A673 (cell line): ENCODE data around the gene ADAMTSL3. TPM values are rescaled to one million over a fixed set of nuclear protein-coding genes. Genes with fewer than 3 reads are reported as not detected.

Experiments
- BruUV-seq: library from RNA; stranded (reverse); fragments of 400-500 nt; replicated peaks from 2 replicates; lab custom pipeline; 2021; lab: Mats Ljungman, UMichigan
- CTCF ChIA-PET: fragments of 300-600 bp; sonication (Branson Sonifier 250); formaldehyde crosslinking; loops from one replicate; lab custom pipeline; 2022; ENCODE audit warnings: antibody characterized with exemption; lab: Charles Lee
- POLR2A ChIA-PET: fragments of 300-600 bp; sonication (Branson Sonifier 250); formaldehyde crosslinking; loops from one replicate; lab custom pipeline; 2022; ENCODE audit warnings: antibody characterized with exemption; ENCODE audit not compliant: low non-redundant PET; lab: Charles Lee
- DNase-seq: peaks from one replicate; pipeline ENCODE4 v3.0.0-alpha.2; 2015; ENCODE audit warnings: low spot score
- H3K27ac ChIP-seq: fragments of 200-600 bp; sonication (generic); 2 replicates; pipeline ENCODE4 v1.5.1; 2016; ENCODE audit warnings: mixed run types, low read depth, mild to moderate bottlenecking, mixed read lengths, antibody characterized with exemption, low read length; ENCODE audit not compliant: poor library complexity, severe bottlenecking
- H3K27me3 ChIP-seq: fragments of 200-600 bp; sonication (generic); replicated peaks from 2 replicates; pipeline ENCODE4 v1.6.1; 2017; ENCODE audit warnings: mixed run types, low read depth, mild to moderate bottlenecking, mixed read lengths, antibody characterized with exemption, low read length; ENCODE audit not compliant: insufficient read depth, poor library complexity
- H3K36me3 ChIP-seq: fragments of 200-600 bp; sonication (generic); 2 replicates; pipeline ENCODE4 v1.6.1; 2016; ENCODE audit warnings: mixed run types, mild to moderate bottlenecking, mixed read lengths, antibody characterized with exemption, low read length; ENCODE audit not compliant: insufficient read depth, poor library complexity, severe bottlenecking
- H3K4me1 ChIP-seq: fragments of 200-600 bp; sonication (generic); 2 replicates; pipeline ENCODE4 v1.6.1; 2017; ENCODE audit warnings: mixed run types, mild to moderate bottlenecking, mixed read lengths, antibody characterized with exemption, low read length; ENCODE audit not compliant: insufficient read depth, poor library complexity, severe bottlenecking
- H3K4me3 ChIP-seq: fragments of 200-600 bp; sonication (generic); 2 replicates; pipeline ENCODE4 v1.5.1; 2016; ENCODE audit warnings: low read depth, mixed run types, mild to moderate bottlenecking, mixed read lengths, low read length; ENCODE audit not compliant: poor library complexity, severe bottlenecking
- H3K9me3 ChIP-seq: fragments of 200-600 bp; sonication (generic); 2 replicates; pipeline ENCODE4 v1.6.1; 2016; ENCODE audit warnings: mixed run types, low read depth, mild to moderate bottlenecking, mixed read lengths, antibody characterized with exemption, low read length; ENCODE audit not compliant: poor library complexity, severe bottlenecking
- CTCF ChIP-seq: fragments of 300-800, 200-600 bp; sonication (generic); conservative IDR thresholded peaks from 2 replicates; pipeline ENCODE4 v1.5.1; 2017; ENCODE audit warnings: low read depth, mild to moderate bottlenecking, antibody characterized with exemption, low read length, moderate library complexity, mixed read lengths
- EZH2 ChIP-seq: fragments of 200-600 bp; sonication (generic); IDR thresholded peaks from 2 replicates; pipeline ENCODE4 v1.6.1; 2017; ENCODE audit warnings: borderline replicate concordance, low read depth, mild to moderate bottlenecking, mixed read lengths, antibody characterized with exemption, low read length; ENCODE audit not compliant: poor library complexity, severe bottlenecking
- intact Hi-C: fragments of 100-400 bp; cut with micrococcal nuclease; formaldehyde crosslinking; loops from one replicate; pipeline ENCODE4 v1.10.0; 2022; ENCODE audit not compliant: unreplicated experiment
- total RNA-seq: library from RNA; stranded (reverse); gene quantifications from 2 replicates; pipeline ENCODE4 v1.2.3, GENCODE V29; 2021

Gene ADAMTSL3
- total RNA-seq, 1 experiment from 2014 or later: 0.95 TPM

GRCh38 chr15:83670672-83671229 lies 16.8 kb downstream of the ADAMTSL3 start:
- no peaks in the 10 kb centered on the region for H3K27me3 ChIP-seq

DNA sequence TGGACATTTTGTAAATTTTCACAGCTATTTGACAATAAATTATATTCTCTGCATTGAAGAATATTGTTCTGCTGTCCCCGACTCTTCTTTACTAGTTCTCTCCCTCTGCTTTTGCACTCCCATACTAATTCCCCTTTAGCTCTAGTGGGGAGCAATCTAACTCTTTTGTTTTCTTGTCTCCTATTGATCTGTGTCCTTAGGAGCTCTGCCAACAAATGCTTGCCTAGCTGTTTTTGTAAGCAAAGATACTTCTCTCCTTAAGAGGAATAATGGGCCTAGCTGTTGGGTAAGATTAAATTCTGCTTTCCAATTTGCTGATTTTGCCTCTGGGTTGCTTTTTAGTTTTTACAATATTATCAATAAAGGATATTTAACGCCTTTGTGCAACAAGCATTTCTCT lies 17.7 kb downstream of the ADAMTSL3 start:
- Histone ChIP-seq H3K4me3 (no peak overlapping the region), H3K4me1 (no peaks in the 10 kb centered on the region), H3K27ac (no peak overlapping the region), H3K27me3 (no peaks in the 10 kb centered on the region), H3K9me3 (no peaks in the 10 kb centered on the region), H3K36me3 (no peaks in the 10 kb centered on the region)
- CTCF ChIA-PET: no interaction called here
- no TSS peak for BruUV-seq
- TF ChIP-seq CTCF (no peak), EZH2 (no peak)
- intact Hi-C loops: no loop called here
- POLR2A ChIA-PET: no interaction called here
- no peak for DNase-seq

More at GRCh38 chr15:83670672-83671229, 16.8 kb downstream of the ADAMTSL3 start:
- Histone ChIP-seq H3K4me3 (no peak overlapping the region), H3K9me3 (no peaks in the 10 kb centered on the region), H3K36me3 (no peaks in the 10 kb centered on the region), H3K27ac (no peak overlapping the region), H3K4me1 (no peaks in the 10 kb centered on the region)
- ChIA-PET CTCF (no interaction called here), POLR2A (no interaction called here)
- BruUV-seq: no TSS peak
- intact Hi-C loops: no loop called here
- TF ChIP-seq CTCF (no peak), EZH2 (no peak)
- DNase-seq: no peak

DNA sequence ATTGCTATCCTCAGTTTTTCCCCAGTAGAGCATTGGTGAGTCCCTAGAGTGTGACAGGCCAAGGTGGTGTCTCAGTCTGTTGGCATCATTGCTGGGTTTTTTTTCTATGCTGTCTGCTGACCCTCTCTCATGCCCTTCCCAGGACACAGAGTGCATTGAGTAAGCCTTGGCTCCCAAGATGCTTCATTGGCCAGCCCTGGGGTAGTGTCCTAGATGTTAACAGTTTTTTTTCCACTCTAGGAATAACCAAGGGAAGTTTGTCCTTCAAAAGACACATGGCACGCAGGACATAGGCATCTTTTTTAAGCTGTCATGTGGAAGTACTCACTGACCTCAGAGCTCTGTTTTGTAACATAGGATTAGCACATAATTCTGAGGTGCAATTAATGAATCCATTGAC lies 19.5 kb downstream of the ADAMTSL3 start:
- intact Hi-C loops: no loop called here
- no peak for DNase-seq
- POLR2A ChIA-PET: interaction anchor here (0.7 kb wide), 1 partner anchor 142 kb away, joined by 4 read pairs; no protein-coding TSS in a partner anchor
- CTCF ChIA-PET: no interaction called here
- H3K9me3 ChIP-seq: no peaks in the 10 kb centered on the region
- no peaks in the 10 kb centered on the region for H3K4me1 ChIP-seq
- TF ChIP-seq EZH2 (no peak), CTCF (no peak)
- H3K36me3 ChIP-seq: no peaks in the 10 kb centered on the region
- H3K27me3 ChIP-seq: no peaks in the 10 kb centered on the region
- no peak overlapping the region for H3K4me3 ChIP-seq
- BruUV-seq: no TSS peak
- H3K27ac ChIP-seq: no peak overlapping the region
